H7 (cell line): ENCODE measurements around the gene TATDN3. TPM values are rescaled to one million over a fixed set of nuclear protein-coding genes. Genes with fewer than 3 reads are reported as not detected.

Source experiments
- DNase-seq: peaks from one replicate; pipeline ENCODE4 v3.0.0; 2012
- H3K27me3 ChIP-seq: 2 replicates; pipeline ENCODE4 v1.6.0; 2011; ENCODE audit warnings: mild to moderate bottlenecking, low read length; ENCODE audit not compliant: control insufficient read depth, insufficient read depth
- H3K36me3 ChIP-seq: replicated peaks from 2 replicates; pipeline ENCODE4 v1.5.1; 2011; ENCODE audit warnings: low read length; ENCODE audit not compliant: control insufficient read depth, insufficient read depth
- H3K4me3 ChIP-seq: 2 replicates; pipeline ENCODE4 v1.5.1; 2011; ENCODE audit warnings: low read depth, mild to moderate bottlenecking, control low read depth, low read length, moderate library complexity; ENCODE audit not compliant: insufficient read depth
- total RNA-seq: library from RNA; depleted of rRNA; stranded (reverse); fragments of >200 nt; shearing (Covaris generic); gene quantifications from 2 replicates; pipeline ENCODE4 v1.2.3, GENCODE V29; 2014; rRNA removed

The TATDN3 gene
- total RNA-seq, 1 experiment from 2014 or later = 22.5 TPM

GRCh38 chr1:212864201-212864600 is 72.5 kb downstream of the TATDN3 start:
- H3K36me3 ChIP-seq = peaks cover 17% of the 10 kb centered on the region
- H3K4me3 ChIP-seq = no peak overlapping the region
- no peak for DNase-seq
- no peaks in the 10 kb centered on the region for H3K27me3 ChIP-seq

Other genes with a start within 250 kb of the TATDN3 start
- 15.0 and 19.2 TPM in 2 replicates for gene ATF3, start 183.1 kb upstream of the TATDN3 start, total RNA-seq
- gene BATF3, start 92.1 kb upstream of the TATDN3 start, total RNA-seq = 2.5 and 5.8 TPM in 2 replicates
- gene NSL1, start 117 bp upstream of the TATDN3 start, total RNA-seq = 108 and 112 TPM in 2 replicates
- 0.38 and 0.63 TPM in 2 replicates for gene SPATA45, start 55.8 kb downstream of the TATDN3 start, total RNA-seq
- gene FLVCR1, start 66.4 kb downstream of the TATDN3 start, total RNA-seq = 44.8 and 50.6 TPM in 2 replicates
- gene VASH2, start 158.6 kb downstream of the TATDN3 start, total RNA-seq = 50.9 and 74.6 TPM in 2 replicates
- gene ANGEL2, start 224.0 kb downstream of the TATDN3 start, total RNA-seq = 57.4 and 67.4 TPM in 2 replicates